H4 (cell line): ENCODE results near the gene DLGAP4. TPM values are rescaled to one million over a fixed set of nuclear protein-coding genes. Genes with fewer than 3 reads are reported as not detected.
"Not testable (repeated sequence)": the region's sequence is repeated elsewhere in the genome, so short reads cannot be mapped to it uniquely, and the experiment has no call there.

ENCODE experiments used
- DNase-seq: peaks from one replicate; pipeline ENCODE4 v3.0.0-alpha.2; 2015; ENCODE audit warnings: low spot score
- total RNA-seq: library from RNA; depleted of rRNA; stranded (reverse); fragments of >200 nt; shearing (Covaris generic); gene quantifications from 2 replicates; pipeline ENCODE4 v1.2.3, GENCODE V29; 2014

Gene DLGAP4
- total RNA-seq, 1 experiment from 2014 or later = 10.2 TPM

- DNase-seq = no peak
Measured at GRCh38 chr20:36499211-36499610, 193.1 kb downstream of the DLGAP4 start.

- DNase-seq = no peak
Measured at GRCh38 chr20:36499723-36500501, 193.8 kb downstream of the DLGAP4 start.

- DNase-seq = no peak
Measured at GRCh38 chr20:36501367-36502006, 195.3 kb downstream of the DLGAP4 start.

- DNase-seq = no peak
Measured at GRCh38 chr20:36504295-36504694, 198.2 kb downstream of the DLGAP4 start.

GRCh38 chr20:36506253-36506652 is 200.1 kb downstream of the DLGAP4 start:
- DNase-seq = no peak

GRCh38 chr20:36507746-36508145 is 201.6 kb downstream of the DLGAP4 start:
- no peak for DNase-seq

- no peak for DNase-seq
Measured at GRCh38 chr20:36519012-36519719, 213.0 kb downstream of the DLGAP4 start.

GRCh38 chr20:36519944-36520343 is 213.8 kb downstream of the DLGAP4 start:
- no peak for DNase-seq

- DNase-seq = no peak
Measured at GRCh38 chr20:36521526-36521925, 215.4 kb downstream of the DLGAP4 start.

GRCh38 chr20:36522412-36522811 is 216.3 kb downstream of the DLGAP4 start:
- not testable (repeated sequence) for DNase-seq

- no peak for DNase-seq
Measured at GRCh38 chr20:36523341-36523740, 217.2 kb downstream of the DLGAP4 start.

- DNase-seq = no peak
Measured at GRCh38 chr20:36525620-36526365, 219.7 kb downstream of the DLGAP4 start.

GRCh38 chr20:36526521-36527011 is 220.4 kb downstream of the DLGAP4 start:
- no peak for DNase-seq

GRCh38 chr20:36527331-36528125 is 221.4 kb downstream of the DLGAP4 start:
- no peak for DNase-seq

GRCh38 chr20:36528176-36528874 is 222.2 kb downstream of the DLGAP4 start:
- DNase-seq = no peak

GRCh38 chr20:36528875-36529417 is 222.8 kb downstream of the DLGAP4 start:
- DNase-seq = no peak

GRCh38 chr20:36532388-36532787 is 226.2 kb downstream of the DLGAP4 start:
- no peak for DNase-seq

- no peak for DNase-seq
Measured at GRCh38 chr20:36532822-36533221, 226.7 kb downstream of the DLGAP4 start.

GRCh38 chr20:36538026-36538722 is 232.0 kb downstream of the DLGAP4 start:
- no peak for DNase-seq
